NB4 (cell line): ENCODE measurements around the gene PAH.

ENCODE experiments used
- DNase-seq: peaks from one replicate; pipeline ENCODE4 v3.0.0; 2010; ENCODE audit warnings: low read depth
- H3K4me3 ChIP-seq: one replicate; pipeline ENCODE4 v1.5.1; 2011; ENCODE audit warnings: mild to moderate bottlenecking, low read depth, low read length, moderate library complexity
- CTCF ChIP-seq: IDR thresholded peaks from one replicate; pipeline ENCODE4 v1.5.1; 2012; ENCODE audit warnings: low read depth, low read length
- MAX ChIP-seq: IDR thresholded peaks from 2 replicates; pipeline ENCODE4 v1.6.1; 2011; ENCODE audit warnings: low read depth, low read length
- MYC ChIP-seq: IDR thresholded peaks from 2 replicates; pipeline ENCODE4 v1.6.1; 2011; ENCODE audit warnings: low read depth, low read length
- POLR2A ChIP-seq: IDR thresholded peaks from 2 replicates; pipeline ENCODE4 v1.6.1; 2011; ENCODE audit warnings: mild to moderate bottlenecking; ENCODE audit not compliant: insufficient read length; ENCODE audit errors: extremely low read depth

PAH gene

GRCh38 chr12:102871014-102871413, 46.0 kb downstream of the PAH start:
- DNase-seq: no peak

GRCh38 chr12:102869571-102869970, 47.5 kb downstream of the PAH start:
- no peak for DNase-seq
- no peak for TF ChIP-seq POLR2A
- no peak for TF ChIP-seq MYC
- TF ChIP-seq CTCF: no peak
- TF ChIP-seq MAX: no peak

More at GRCh38 chr12:102871014-102871413, 46.0 kb downstream of the PAH start:
- TF ChIP-seq POLR2A (no peak), CTCF (no peak), MYC (no peak), MAX (no peak)
- H3K4me3 ChIP-seq: no peak overlapping the region

GRCh38 chr12:102865821-102866615, 51.0 kb downstream of the PAH start:
- no peak for TF ChIP-seq CTCF
- TF ChIP-seq MYC: no peak
- no peak for TF ChIP-seq POLR2A
- TF ChIP-seq MAX: no peak
- DNase-seq: no peak
- H3K4me3 ChIP-seq: no peak overlapping the region

More at GRCh38 chr12:102869571-102869970, 47.5 kb downstream of the PAH start:
- H3K4me3 ChIP-seq: no peak overlapping the region

- no peak for TF ChIP-seq MYC
- TF ChIP-seq MAX: no peak
- no peak for TF ChIP-seq CTCF
- TF ChIP-seq POLR2A: no peak
- no peak for DNase-seq
- H3K4me3 ChIP-seq: no peak overlapping the region
Observed at GRCh38 chr12:102862486-102862885, 54.6 kb downstream of the PAH start.

GRCh38 chr12:102851246-102851645, 65.8 kb downstream of the PAH start:
- no peak for TF ChIP-seq POLR2A
- TF ChIP-seq CTCF: no peak
- TF ChIP-seq MAX: no peak
- TF ChIP-seq MYC: no peak
- DNase-seq: no peak
- H3K4me3 ChIP-seq: no peak overlapping the region
